GM21515 (cell line): ENCODE results near the gene TFB1M.
"Not testable (repeated sequence)": the region's sequence is repeated elsewhere in the genome, so short reads cannot be mapped to it uniquely, and the experiment has no call there.

Source experiments
- ATAC-seq: cut with Tn5 transposase; IDR thresholded peaks from one replicate; pipeline ENCODE4 v1.9.1; 2021; ENCODE audit not compliant: unreplicated experiment

TFB1M gene

GRCh38 chr6:155245193-155245592 lies 69.1 kb downstream of the TFB1M start:
- ATAC-seq, result no peak

- no peak for ATAC-seq
Observed at GRCh38 chr6:155244434-155244833, 69.8 kb downstream of the TFB1M start.

GRCh38 chr6:155241966-155242365 lies 72.3 kb downstream of the TFB1M start:
- no peak for ATAC-seq

GRCh38 chr6:155240905-155241600 lies 73.2 kb downstream of the TFB1M start:
- no peak for ATAC-seq

GRCh38 chr6:155237613-155238012 lies 76.7 kb downstream of the TFB1M start:
- no peak for ATAC-seq

- no peak for ATAC-seq
Observed at GRCh38 chr6:155235087-155235486, 79.2 kb downstream of the TFB1M start.

- ATAC-seq, result no peak
Observed at GRCh38 chr6:155234687-155235086, 79.6 kb downstream of the TFB1M start.

GRCh38 chr6:155234167-155234566 lies 80.1 kb downstream of the TFB1M start:
- no peak for ATAC-seq

GRCh38 chr6:155232848-155233247 lies 81.4 kb downstream of the TFB1M start:
- ATAC-seq, result no peak

GRCh38 chr6:155230975-155231374 lies 83.3 kb downstream of the TFB1M start:
- not testable (repeated sequence) for ATAC-seq

- no peak for ATAC-seq
Observed at GRCh38 chr6:155228546-155229166, 85.6 kb downstream of the TFB1M start.

- ATAC-seq, result no peak
Observed at GRCh38 chr6:155227046-155227445, 87.2 kb downstream of the TFB1M start.

- no peak for ATAC-seq
Observed at GRCh38 chr6:155224618-155225017, 89.7 kb downstream of the TFB1M start.

GRCh38 chr6:155223646-155224451 lies 90.4 kb downstream of the TFB1M start:
- ATAC-seq, result peak; percentile 97

- no peak for ATAC-seq
Observed at GRCh38 chr6:155222506-155222905, 91.8 kb downstream of the TFB1M start.

- no peak for ATAC-seq
Observed at GRCh38 chr6:155221086-155221485, 93.2 kb downstream of the TFB1M start.

- no peak for ATAC-seq
Observed at GRCh38 chr6:155219858-155220301, 94.4 kb downstream of the TFB1M start.

- ATAC-seq, result no peak
Observed at GRCh38 chr6:155219299-155219698, 95.0 kb downstream of the TFB1M start.

- ATAC-seq, result not testable (repeated sequence)
Observed at GRCh38 chr6:155218711-155219110, 95.6 kb downstream of the TFB1M start.

- ATAC-seq, result no peak
Observed at GRCh38 chr6:155216312-155217046, 97.8 kb downstream of the TFB1M start.

GRCh38 chr6:155215906-155216305 lies 98.4 kb downstream of the TFB1M start:
- ATAC-seq, result no peak
